ENCODE results near the gene BTNL3. TPM values are rescaled to one million over a fixed set of nuclear protein-coding genes. Genes with fewer than 3 reads are reported as not detected.
A peak's percentile ranks its signal among the peaks of the same experiment; 100 is the strongest.

BTNL3 gene
- total and polyA plus RNA-seq, 10 of the 15 experiments (the other 5 are each of a cell fraction or from before 2014, with no cell fraction given), result 0.39 TPM; not detected in 9

- TF ChIP-seq PBX3 (IDR thresholded peaks at IDR 0.05; ENCODE audit: insufficient replicate concordance, low read depth, low read length) (no peak), ZNF274 (IDR thresholded peaks at IDR 0.05; ENCODE audit: insufficient read depth, insufficient read length) (no peak), MXI1 (IDR thresholded peaks at IDR 0.05; ENCODE audit: low read depth, low read length) (0 out of 2 replicates have a peak, but pooled peaks have one; percentile 25), PKNOX1 (IDR thresholded peaks at IDR 0.05) (no peak), CTCF (IDR thresholded peaks at IDR 0.05 in 2 of 3, conservative IDR thresholded peaks at IDR 0.05 in 1 of 3; ENCODE audit: control insufficient read depth in 2 of 3, extremely low read depth in 1 of 3, insufficient read depth in 1 of 3, low read depth in 3 of 3, low read length in 3 of 3) (no peak), SRF (IDR thresholded peaks at IDR 0.05; ENCODE audit: low read depth in 2 of 2, low read length in 2 of 2) (no peak), PRDM15 (CRISPR knock-in tag; IDR thresholded peaks at IDR 0.05) (no peak), BMI1 (IDR thresholded peaks at IDR 0.05; ENCODE audit: borderline replicate concordance) (no peak), IRF4 (IDR thresholded peaks at IDR 0.05; ENCODE audit: low read depth, low read length) (no peak), BHLHE40 (IDR thresholded peaks at IDR 0.05; ENCODE audit: borderline replicate concordance in 1 of 2, low read depth in 2 of 2, low read length in 1 of 2) (peak; percentile 60 to 81; a peak in 3 of 4 replicates), SMC3 (IDR thresholded peaks at IDR 0.05; ENCODE audit: borderline replicate concordance, low read length) (no peak), CBX5 (IDR thresholded peaks at IDR 0.05; ENCODE audit: low read depth) (no peak), DPF2 (IDR thresholded peaks at IDR 0.05) (no peak; the same call in 1 of the 2 replicates), SIN3A (IDR thresholded peaks at IDR 0.05; ENCODE audit: low read depth, low read length) (no peak), GATAD2B (conservative IDR thresholded peaks at IDR 0.05; ENCODE audit: low read depth) (0 out of 2 replicates have a peak, but pooled peaks have one; percentile 13), CREB1 (IDR thresholded peaks at IDR 0.05; ENCODE audit: low read depth) (no peak), FOXM1 (IDR thresholded peaks at IDR 0.05; ENCODE audit: low read depth, low read length) (no peak), ZNF217 (IDR thresholded peaks at IDR 0.05) (no peak), PML (IDR thresholded peaks at IDR 0.05; ENCODE audit: low read length) (no peak), SP1 (IDR thresholded peaks at IDR 0.05; ENCODE audit: low read depth, low read length) (no peak), MTA2 (IDR thresholded peaks at IDR 0.05; ENCODE audit: low read depth) (no peak), CREM (IDR thresholded peaks at IDR 0.05; ENCODE audit: low read depth) (no peak), MYB (IDR thresholded peaks at IDR 0.05; ENCODE audit: borderline replicate concordance, low read depth, low read length) (no peak), TCF7 (IDR thresholded peaks at IDR 0.05; ENCODE audit: borderline replicate concordance) (no peak)
Measured at GRCh38 chr5:181052672-181053487, 64.2 kb downstream of the BTNL3 start (continued).
